HG02623 (cell line): ENCODE data around the gene PFKFB3.

ENCODE experiments used
- ATAC-seq: cut with Tn5 transposase; IDR thresholded peaks from one replicate; pipeline ENCODE4 v1.9.1; 2021; ENCODE audit warnings: moderate library complexity; ENCODE audit not compliant: unreplicated experiment

Gene PFKFB3

DNA sequence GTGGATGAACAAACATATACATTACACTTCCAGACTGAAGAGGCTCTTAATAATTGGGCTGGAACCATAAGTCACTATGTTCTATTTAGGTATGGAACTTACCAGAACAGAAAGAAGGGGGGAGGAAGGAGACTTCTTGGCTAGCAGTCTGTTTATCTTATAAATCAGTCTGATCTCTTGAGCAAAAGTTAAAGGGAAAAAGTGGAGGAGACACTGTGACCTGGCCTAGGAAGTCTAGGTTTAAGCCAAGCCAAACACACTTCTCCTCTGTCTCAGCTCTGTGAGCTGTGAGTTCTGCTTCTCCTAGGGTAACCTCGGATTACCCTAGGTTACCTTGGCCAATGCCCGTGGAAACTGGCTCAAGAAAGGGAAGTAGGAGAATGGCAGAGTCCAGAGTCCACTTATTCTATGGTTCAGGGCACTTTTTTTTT is 95.2 kb downstream of the PFKFB3 start:
- ATAC-seq = no peak

DNA sequence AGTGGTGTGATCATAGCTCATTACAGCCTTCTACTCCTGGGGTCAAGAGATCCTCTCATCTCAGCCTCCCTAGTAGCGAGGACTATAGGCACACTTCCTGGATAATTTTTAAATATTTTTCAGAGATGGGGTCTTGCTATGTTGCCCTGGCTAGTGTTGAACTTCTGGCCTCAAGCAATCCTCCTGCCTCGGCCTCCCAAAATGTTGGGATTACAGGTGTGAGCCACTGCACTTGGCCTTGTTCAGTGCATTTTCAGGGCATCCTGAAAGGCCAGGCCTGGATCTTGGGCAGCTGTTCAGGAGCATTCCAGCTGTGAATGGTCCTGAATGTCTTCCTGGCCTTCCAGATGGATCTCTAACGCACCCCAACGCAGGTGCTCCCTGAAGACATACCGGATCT is 95.7 kb downstream of the PFKFB3 start:
- ATAC-seq = no peak

DNA sequence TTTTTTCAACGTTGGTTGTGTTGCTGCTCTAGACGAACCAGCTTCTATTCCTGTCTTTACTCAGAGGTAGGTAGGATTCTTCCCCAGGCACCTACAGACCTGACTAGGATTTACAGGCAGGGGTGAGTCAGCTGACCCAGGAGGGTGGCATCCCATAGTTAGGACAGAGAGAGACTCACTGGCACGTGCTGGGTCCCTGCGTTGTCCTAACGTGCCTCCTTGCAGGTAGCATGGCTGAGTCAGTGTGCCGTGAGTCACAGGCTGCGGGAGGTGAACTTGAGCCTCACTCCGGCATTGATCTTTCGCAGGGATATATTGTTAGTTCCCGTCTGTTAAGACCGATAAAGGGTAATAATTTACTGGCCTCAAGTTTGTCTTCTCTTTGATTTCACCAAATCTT is 96.5 kb downstream of the PFKFB3 start:
- no peak for ATAC-seq

DNA sequence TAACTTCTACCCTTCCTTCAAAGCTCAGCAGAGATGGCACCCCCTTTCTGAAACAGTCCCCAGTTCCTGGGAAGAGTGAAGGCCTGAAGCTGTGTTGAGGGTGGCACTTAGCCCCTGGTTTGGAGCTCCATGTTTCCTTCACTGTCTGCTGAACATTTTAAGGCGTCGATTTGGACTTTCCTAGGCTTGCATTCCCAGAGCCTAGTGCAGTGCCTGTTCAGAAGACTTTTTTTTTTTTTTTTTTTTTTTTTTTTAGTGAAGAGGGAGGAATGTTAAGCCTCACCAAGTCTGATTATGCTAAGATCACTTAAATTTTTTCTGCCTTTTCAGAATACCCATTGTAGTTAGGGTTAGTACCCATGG is 97.0 kb downstream of the PFKFB3 start:
- no peak for ATAC-seq

DNA sequence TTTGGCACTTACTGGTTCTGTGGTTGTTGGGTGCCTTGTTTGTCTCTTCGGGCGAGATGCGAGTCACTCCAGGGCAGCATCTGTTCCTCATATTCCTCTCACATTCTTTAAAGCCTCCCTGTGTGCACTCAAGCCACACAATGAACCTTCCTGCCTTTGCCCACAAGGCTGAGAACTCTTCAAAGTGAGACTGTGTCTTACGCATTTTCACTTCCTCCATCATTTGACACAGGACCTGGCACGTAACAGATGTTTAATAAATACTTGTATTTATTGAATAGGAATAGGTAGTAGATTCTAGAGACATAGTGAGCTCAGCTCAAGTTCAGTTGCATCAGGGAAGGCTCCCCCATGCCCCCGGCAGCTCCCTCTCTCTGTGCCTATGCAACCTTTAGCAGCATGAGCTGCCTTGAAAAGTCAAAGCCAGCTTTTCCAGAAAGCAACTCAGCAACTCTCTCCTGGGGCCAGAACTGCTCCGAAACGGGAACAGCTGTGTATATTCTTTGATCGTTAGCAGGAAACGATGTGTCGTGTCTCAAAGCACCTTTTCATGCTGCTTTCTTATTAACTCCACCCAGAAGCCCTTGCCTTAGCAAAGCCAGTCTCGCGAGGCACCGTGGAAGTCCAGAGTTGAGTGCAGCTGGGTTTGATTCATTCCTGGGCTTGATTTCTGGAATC is 97.5 kb downstream of the PFKFB3 start:
- ATAC-seq = peak; percentile 80

DNA sequence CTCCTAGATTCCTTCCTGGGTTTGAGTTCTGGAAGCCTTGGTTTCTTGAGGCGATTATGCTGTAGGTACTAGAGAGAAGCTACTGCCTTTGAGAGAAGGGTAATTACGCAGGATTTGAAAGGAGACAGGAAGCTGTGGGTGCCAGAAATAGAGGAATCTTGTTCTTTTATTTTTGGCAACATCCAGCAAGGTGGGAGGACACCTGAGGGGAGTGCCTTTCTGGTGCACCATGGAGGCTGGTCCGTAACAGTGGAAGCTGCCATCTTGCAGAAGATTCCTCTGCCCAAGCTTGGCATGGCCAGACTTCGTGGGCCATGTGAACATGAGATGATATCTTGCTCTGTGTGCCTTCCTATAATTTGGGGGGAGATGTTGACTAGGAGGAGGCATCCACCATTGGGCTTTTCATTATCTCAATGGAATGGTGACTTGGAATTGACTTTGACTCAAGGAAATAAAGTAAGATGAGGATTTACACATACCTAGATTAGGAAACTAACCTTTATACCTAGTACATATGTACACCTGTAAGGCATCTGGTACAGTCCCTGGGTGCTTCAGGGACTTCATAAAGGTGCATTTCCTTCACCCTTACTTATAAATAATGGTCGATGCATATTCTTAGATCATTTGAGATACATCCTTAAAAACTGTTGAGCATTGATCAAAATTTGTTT is 98.2 kb downstream of the PFKFB3 start:
- ATAC-seq = no peak

DNA sequence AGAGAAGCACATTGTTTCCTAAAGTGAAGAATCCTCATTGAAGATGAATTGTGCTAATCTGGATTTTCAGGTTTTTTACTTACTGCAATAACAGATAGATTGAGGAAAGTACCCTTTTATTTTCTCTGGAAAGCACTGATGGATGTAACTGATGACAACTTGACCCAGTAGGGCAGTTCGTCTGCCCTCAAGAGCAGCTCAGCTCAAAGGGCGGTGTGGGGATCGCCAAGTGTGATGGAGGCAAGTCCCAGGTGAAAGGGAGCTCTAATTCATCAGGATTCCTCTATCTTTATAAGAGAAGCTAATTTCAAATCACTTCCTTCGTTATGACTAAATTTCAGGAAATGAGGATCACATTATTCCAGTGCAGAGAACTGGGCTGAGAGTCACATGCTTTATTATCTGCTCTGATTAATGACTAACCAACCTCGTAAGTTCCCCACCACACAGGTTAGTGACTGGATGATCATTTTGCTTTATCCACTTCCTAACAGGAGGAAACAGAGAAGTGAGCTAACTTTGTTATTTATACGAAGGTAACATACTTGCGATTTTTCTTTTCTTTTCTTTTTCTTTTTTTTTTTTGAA is 98.8 kb downstream of the PFKFB3 start:
- no peak for ATAC-seq
